Measurements from ENCODE around the gene FHDC1. TPM values are rescaled to one million over a fixed set of nuclear protein-coding genes. Genes with fewer than 3 reads are reported as not detected.

Gene FHDC1
- total RNA-seq, 1 experiment from 2014 or later, result 0.95 TPM

- H3K27ac ChIP-seq (ENCODE audit: low read length), result no peak overlapping the region
- CTCF ChIA-PET, result no interaction called here
- no peaks in the 10 kb centered on the region for H4K20me1 ChIP-seq (ENCODE audit: low read length)
- no peak for DNase-seq
- no peaks in the 10 kb centered on the region for H3K4me1 ChIP-seq (ENCODE audit: insufficient read depth, low read length)
- POLR2A ChIA-PET (ENCODE audit: unreplicated experiment), result no interaction called here
- no peak overlapping the region for H3K4me3 ChIP-seq (ENCODE audit: low read length)
- no peak overlapping the region for H3K9ac ChIP-seq (ENCODE audit: low read length)
- no peaks in the 10 kb centered on the region for H3K36me3 ChIP-seq (ENCODE audit: low read depth, low read length)
- no peak overlapping the region for H2AFZ ChIP-seq (ENCODE audit: low read length)
- H3K79me2 ChIP-seq (ENCODE audit: low read length), result no peaks in the 10 kb centered on the region
- no peak for ATAC-seq
- intact Hi-C loops (cut with micrococcal nuclease), result no loop called here
- no TSS peak for BruUV-seq (replicated peaks)
- TF ChIP-seq CTCF (conservative IDR thresholded peaks at IDR 0.05; ENCODE audit: low read depth, low read length) (no peak), EZH2 (IDR thresholded peaks at IDR 0.05; ENCODE audit: low read length, unreplicated experiment) (no peak), EZH2phosphoT487 (IDR thresholded peaks at IDR 0.05; ENCODE audit: borderline replicate concordance, low read length) (no peak)
- H3K9me3 ChIP-seq (ENCODE audit: low read length), result no peaks in the 10 kb centered on the region
- no peaks in the 10 kb centered on the region for H3K27me3 ChIP-seq (ENCODE audit: low read length)
- H3K4me2 ChIP-seq (ENCODE audit: low read length), result no peak overlapping the region
- H3F3A ChIP-seq (ENCODE audit: low read length, unreplicated experiment), result no peaks in the 10 kb centered on the region
- no peaks in the 10 kb centered on the region for H3K9me2 ChIP-seq (replicated peaks; ENCODE audit: low read length)
Measured at GRCh38 chr4:153021276-153021675, 85.2 kb downstream of the FHDC1 start.

- DNase-seq, result no peak
- Histone ChIP-seq H3K27ac (ENCODE audit: low read length) (no peak overlapping the region), H3F3A (ENCODE audit: low read length, unreplicated experiment) (no peaks in the 10 kb centered on the region), H3K27me3 (ENCODE audit: low read length) (no peaks in the 10 kb centered on the region), H3K4me1 (ENCODE audit: insufficient read depth, low read length) (no peaks in the 10 kb centered on the region), H2AFZ (ENCODE audit: low read length) (no peak overlapping the region), H3K79me2 (ENCODE audit: low read length) (no peaks in the 10 kb centered on the region), H3K36me3 (ENCODE audit: low read depth, low read length) (no peaks in the 10 kb centered on the region), H3K9me3 (ENCODE audit: low read length) (no peaks in the 10 kb centered on the region), H3K9ac (ENCODE audit: low read length) (no peak overlapping the region), H3K9me2 (replicated peaks; ENCODE audit: low read length) (no peaks in the 10 kb centered on the region), H4K20me1 (ENCODE audit: low read length) (no peaks in the 10 kb centered on the region), H3K4me2 (ENCODE audit: low read length) (no peak overlapping the region), H3K4me3 (ENCODE audit: low read length) (no peak overlapping the region)
- POLR2A ChIA-PET (ENCODE audit: unreplicated experiment), result no interaction called here
- ATAC-seq, result no peak
- CTCF ChIA-PET, result no interaction called here
- no peak for TF ChIP-seq EZH2phosphoT487 (IDR thresholded peaks at IDR 0.05; ENCODE audit: borderline replicate concordance, low read length)
- no peak for TF ChIP-seq EZH2 (IDR thresholded peaks at IDR 0.05; ENCODE audit: low read length, unreplicated experiment)
- no peak for TF ChIP-seq CTCF (conservative IDR thresholded peaks at IDR 0.05; ENCODE audit: low read depth, low read length)
- BruUV-seq (replicated peaks), result no TSS peak
- intact Hi-C loops (cut with micrococcal nuclease), result no loop called here
Measured at GRCh38 chr4:153022241-153022715, 86.2 kb downstream of the FHDC1 start.

DNA sequence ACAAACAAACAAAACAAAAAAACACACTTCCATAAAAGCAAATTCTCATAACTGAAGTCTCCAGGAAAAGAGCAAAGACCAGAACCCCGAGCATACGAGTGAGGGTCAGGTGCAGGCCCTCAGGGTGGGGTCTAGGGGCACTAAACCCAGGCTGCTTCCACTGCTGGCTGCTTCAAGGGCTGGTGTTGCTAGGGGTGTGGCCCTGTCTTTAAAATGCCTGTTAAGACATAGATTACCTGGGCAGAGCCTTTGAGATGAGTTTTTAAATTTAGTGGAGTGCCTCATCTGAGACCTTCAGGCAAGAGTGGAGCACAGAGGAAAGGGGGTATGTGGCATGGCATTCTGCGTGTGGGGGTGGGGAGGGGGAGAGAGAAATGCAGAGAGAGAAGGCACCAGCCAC is 87.0 kb downstream of the FHDC1 start:
- Histone ChIP-seq H3K27me3 (ENCODE audit: low read length) (no peaks in the 10 kb centered on the region), H3K79me2 (ENCODE audit: low read length) (no peaks in the 10 kb centered on the region), H3K9me2 (replicated peaks; ENCODE audit: low read length) (no peaks in the 10 kb centered on the region), H3K4me2 (ENCODE audit: low read length) (no peak overlapping the region), H3K4me1 (ENCODE audit: insufficient read depth, low read length) (no peaks in the 10 kb centered on the region), H3K9ac (ENCODE audit: low read length) (no peak overlapping the region), H3F3A (ENCODE audit: low read length, unreplicated experiment) (no peaks in the 10 kb centered on the region), H2AFZ (ENCODE audit: low read length) (no peak overlapping the region), H3K9me3 (ENCODE audit: low read length) (no peaks in the 10 kb centered on the region), H3K4me3 (ENCODE audit: low read length) (no peak overlapping the region), H3K27ac (ENCODE audit: low read length) (no peak overlapping the region), H3K36me3 (ENCODE audit: low read depth, low read length) (no peaks in the 10 kb centered on the region), H4K20me1 (ENCODE audit: low read length) (no peaks in the 10 kb centered on the region)
- DNase-seq (no peak), ATAC-seq (no peak)
- TF ChIP-seq EZH2 (IDR thresholded peaks at IDR 0.05; ENCODE audit: low read length, unreplicated experiment) (no peak), EZH2phosphoT487 (IDR thresholded peaks at IDR 0.05; ENCODE audit: borderline replicate concordance, low read length) (no peak), CTCF (conservative IDR thresholded peaks at IDR 0.05; ENCODE audit: low read depth, low read length) (no peak)
- ChIA-PET CTCF (no interaction called here), POLR2A (ENCODE audit: unreplicated experiment) (no interaction called here)
- no TSS peak for BruUV-seq (replicated peaks)
- intact Hi-C loops (cut with micrococcal nuclease), result no loop called here
